Activated CD8-positive, alpha-beta memory T cell treated with anti-CD3 and anti-CD28 coated beads, Interleukin-2, amount 10 ng/mL, durations not matched to agents 7 days and 5 days (primary cell): ENCODE measurements around the gene FMNL2. TPM values are rescaled to one million over a fixed set of nuclear protein-coding genes. Genes with fewer than 3 reads are reported as not detected.
A peak's percentile ranks its signal among the peaks of the same experiment; 100 is the strongest.
"Not testable (repeated sequence)": the region's sequence is repeated elsewhere in the genome, so short reads cannot be mapped to it uniquely, and the experiment has no call there.

Experiments used
- ATAC-seq: fragments of 150-1000 bp; cut with Tn5 transposase; one replicate; pipeline ENCODE4 v1.10.0; 2021; ENCODE audit warnings: moderate library complexity
- CTCF ChIA-PET: fragments of 350-600 bp; sonication (Branson Sonifier 250); formaldehyde crosslinking; loops from one replicate; lab custom pipeline; 2021; ENCODE audit warnings: antibody characterized with exemption; lab: Charles Lee
- DNase-seq: peaks from one replicate; pipeline ENCODE4 v3.0.0-alpha.2; 2020
- H3K27ac Mint-ChIP-seq: one replicate; pipeline ENCODE4 v1.8.0; 2021; ENCODE audit warnings: mild to moderate bottlenecking, mixed read lengths
- H3K27me3 Mint-ChIP-seq: one replicate; pipeline ENCODE4 v1.8.0; 2021; ENCODE audit warnings: mixed read lengths
- H3K36me3 Mint-ChIP-seq: one replicate; pipeline ENCODE4 v1.8.0; 2021; ENCODE audit warnings: mild to moderate bottlenecking, mixed read lengths
- H3K4me1 Mint-ChIP-seq: one replicate; pipeline ENCODE4 v1.8.0; 2021; ENCODE audit warnings: mixed read lengths
- H3K4me3 Mint-ChIP-seq: one replicate; pipeline ENCODE4 v1.8.0; 2021; ENCODE audit warnings: mild to moderate bottlenecking, moderate library complexity, mixed read lengths
- H3K9me3 Mint-ChIP-seq: one replicate; pipeline ENCODE4 v1.8.0; 2022; ENCODE audit warnings: low read depth, mixed read lengths
- total RNA-seq, 2 experiments: library from RNA; stranded (reverse); gene quantifications; one replicate each; pipeline ENCODE4 v1.2.3, GENCODE V29; 2021

Gene FMNL2
- under 1 TPM; 0.26 to 0.56 TPM for total RNA-seq

- DNase-seq (peak; percentile 59), ATAC-seq (peak; percentile 85)
- Mint-ChIP-seq H3K4me1 (peaks cover 8% of the 10 kb centered on the region), H3K27ac (no peak within 1 kb of the TSS), H3K36me3 (peaks cover 1% of the 10 kb centered on the region), H3K4me3 (peak within 1 kb of the TSS; percentile 73), H3K27me3 (peaks cover 59% of the 10 kb centered on the region), H3K9me3 (no peaks in the 10 kb centered on the region)
- CTCF ChIA-PET = interaction anchor here (0.6 kb wide), 1 partner anchor 300 kb away, joined by 3 read pairs; no protein-coding TSS in a partner anchor
Observed at GRCh38 chr2:152335016-152335725, at the start of gene FMNL2. Gene FMNL2 (plus strand): TSS chr2:152335174.

- CTCF ChIA-PET = no interaction called here
- Mint-ChIP-seq H3K9me3 (no peaks in the 10 kb centered on the region), H3K36me3 (no peaks in the 10 kb centered on the region), H3K27me3 (no peaks in the 10 kb centered on the region), H3K4me3 (no peak overlapping the region), H3K27ac (no peak overlapping the region), H3K4me1 (no peaks in the 10 kb centered on the region)
- DNase-seq (no peak), ATAC-seq (no peak)
Observed at GRCh38 chr2:152292991-152293390, 42.0 kb upstream of the FMNL2 start.

GRCh38 chr2:152297715-152298114 is 37.3 kb upstream of the FMNL2 start:
- CTCF ChIA-PET = no interaction called here
- DNase-seq = no peak
- Mint-ChIP-seq H3K36me3 (no peaks in the 10 kb centered on the region), H3K27me3 (peaks cover 4% of the 10 kb centered on the region), H3K27ac (no peak overlapping the region), H3K4me1 (no peaks in the 10 kb centered on the region), H3K9me3 (no peaks in the 10 kb centered on the region), H3K4me3 (no peak overlapping the region)
- no peak for ATAC-seq

GRCh38 chr2:152298754-152299153 is 36.2 kb upstream of the FMNL2 start:
- H3K36me3 Mint-ChIP-seq = no peaks in the 10 kb centered on the region
- no peak overlapping the region for H3K27ac Mint-ChIP-seq
- ATAC-seq (no peak), DNase-seq (no peak)
- H3K9me3 Mint-ChIP-seq = no peaks in the 10 kb centered on the region
- CTCF ChIA-PET = no interaction called here
- no peaks in the 10 kb centered on the region for H3K4me1 Mint-ChIP-seq
- no peak overlapping the region for H3K4me3 Mint-ChIP-seq
- H3K27me3 Mint-ChIP-seq = peaks cover 4% of the 10 kb centered on the region

- H3K27ac Mint-ChIP-seq = no peak overlapping the region
- no peaks in the 10 kb centered on the region for H3K36me3 Mint-ChIP-seq
- no peak for DNase-seq
Observed at GRCh38 chr2:152301131-152301530, 33.8 kb upstream of the FMNL2 start.

GRCh38 chr2:152303951-152304350 is 31.0 kb upstream of the FMNL2 start:
- Mint-ChIP-seq H3K27ac (no peak overlapping the region), H3K36me3 (no peaks in the 10 kb centered on the region), H3K27me3 (peaks cover 4% of the 10 kb centered on the region), H3K9me3 (no peaks in the 10 kb centered on the region), H3K4me1 (no peaks in the 10 kb centered on the region), H3K4me3 (no peak overlapping the region)
- no peak for ATAC-seq
- DNase-seq = no peak
- CTCF ChIA-PET = no interaction called here

More at GRCh38 chr2:152301131-152301530, 33.8 kb upstream of the FMNL2 start:
- no peak overlapping the region for H3K4me3 Mint-ChIP-seq
- no peaks in the 10 kb centered on the region for H3K4me1 Mint-ChIP-seq
- ATAC-seq = no peak
- no peaks in the 10 kb centered on the region for H3K9me3 Mint-ChIP-seq
- peaks cover 4% of the 10 kb centered on the region for H3K27me3 Mint-ChIP-seq
- CTCF ChIA-PET = no interaction called here

GRCh38 chr2:152304836-152305235 is 30.1 kb upstream of the FMNL2 start:
- H3K9me3 Mint-ChIP-seq = no peaks in the 10 kb centered on the region
- CTCF ChIA-PET = no interaction called here
- H3K27ac Mint-ChIP-seq = no peak overlapping the region

GRCh38 chr2:152307863-152308262 is 27.1 kb upstream of the FMNL2 start:
- no peak overlapping the region for H3K4me3 Mint-ChIP-seq
- H3K4me1 Mint-ChIP-seq = no peaks in the 10 kb centered on the region
- ATAC-seq = no peak
- no peak for DNase-seq
- H3K9me3 Mint-ChIP-seq = no peaks in the 10 kb centered on the region
- CTCF ChIA-PET = no interaction called here
- H3K36me3 Mint-ChIP-seq = no peaks in the 10 kb centered on the region
- H3K27ac Mint-ChIP-seq = no peak overlapping the region
- H3K27me3 Mint-ChIP-seq = no peaks in the 10 kb centered on the region

More at GRCh38 chr2:152304836-152305235, 30.1 kb upstream of the FMNL2 start:
- H3K4me3 Mint-ChIP-seq = no peak overlapping the region
- H3K27me3 Mint-ChIP-seq = peaks cover 4% of the 10 kb centered on the region
- no peaks in the 10 kb centered on the region for H3K4me1 Mint-ChIP-seq
- DNase-seq = no peak
- no peak for ATAC-seq
- no peaks in the 10 kb centered on the region for H3K36me3 Mint-ChIP-seq

GRCh38 chr2:152309352-152310214 is 25.4 kb upstream of the FMNL2 start:
- Mint-ChIP-seq H3K4me3 (no peak overlapping the region), H3K4me1 (no peaks in the 10 kb centered on the region), H3K27me3 (peaks cover 3% of the 10 kb centered on the region), H3K27ac (no peak overlapping the region), H3K36me3 (no peaks in the 10 kb centered on the region), H3K9me3 (no peaks in the 10 kb centered on the region)
- CTCF ChIA-PET = no interaction called here
- no peak for ATAC-seq
- DNase-seq = no peak

- Mint-ChIP-seq H3K4me3 (no peak overlapping the region), H3K9me3 (no peaks in the 10 kb centered on the region), H3K36me3 (no peaks in the 10 kb centered on the region), H3K4me1 (no peaks in the 10 kb centered on the region), H3K27ac (no peak overlapping the region), H3K27me3 (peaks cover 11% of the 10 kb centered on the region)
- CTCF ChIA-PET = no interaction called here
- DNase-seq (no peak), ATAC-seq (no peak)
Observed at GRCh38 chr2:152319822-152320570, 15.0 kb upstream of the FMNL2 start.

GRCh38 chr2:152320814-152321213 is 14.2 kb upstream of the FMNL2 start:
- Mint-ChIP-seq H3K9me3 (no peaks in the 10 kb centered on the region), H3K4me3 (no peak overlapping the region), H3K27ac (no peak overlapping the region), H3K36me3 (no peaks in the 10 kb centered on the region), H3K4me1 (no peaks in the 10 kb centered on the region), H3K27me3 (peaks cover 11% of the 10 kb centered on the region)
- DNase-seq = no peak
- CTCF ChIA-PET = no interaction called here
- no peak for ATAC-seq

GRCh38 chr2:152322222-152322621 is 12.8 kb upstream of the FMNL2 start:
- Mint-ChIP-seq H3K36me3 (no peaks in the 10 kb centered on the region), H3K4me1 (no peaks in the 10 kb centered on the region), H3K4me3 (no peak overlapping the region), H3K27me3 (peaks cover 4% of the 10 kb centered on the region), H3K9me3 (no peaks in the 10 kb centered on the region), H3K27ac (no peak overlapping the region)
- DNase-seq (no peak), ATAC-seq (no peak)
- CTCF ChIA-PET = no interaction called here

GRCh38 chr2:152325126-152325525 is 9.8 kb upstream of the FMNL2 start:
- H3K4me3 Mint-ChIP-seq, DNase-seq, H3K9me3 Mint-ChIP-seq, ATAC-seq, CTCF ChIA-PET, H3K4me1 Mint-ChIP-seq, H3K36me3 Mint-ChIP-seq, H3K27ac Mint-ChIP-seq, H3K27me3 Mint-ChIP-seq: not testable (repeated sequence)
